Suprapubic skin (tissue), 4 donors: ENCODE measurements around the gene TTC28. TPM values are rescaled to one million over a fixed set of nuclear protein-coding genes. Genes with fewer than 3 reads are reported as not detected.
"Not testable (repeated sequence)": the region's sequence is repeated elsewhere in the genome, so short reads cannot be mapped to it uniquely, and the experiment has no call there.

Experiments
- DNase-seq, 2 donors: peaks; one replicate each; pipeline ENCODE4 v3.0.0-alpha.2; 2019; ENCODE audit warnings: low spot score in 2 of 2
- H3K27ac ChIP-seq: fragments of 200-600 bp; sonication (generic); one replicate; pipeline ENCODE4 v1.5.1; 2019
- H3K27me3 ChIP-seq: fragments of 200-600 bp; sonication (generic); one replicate; pipeline ENCODE4 v1.5.1; 2019
- H3K36me3 ChIP-seq: fragments of 200-600 bp; sonication (generic); one replicate; pipeline ENCODE4 v1.5.1; 2019
- H3K4me1 ChIP-seq: fragments of 200-600 bp; sonication (generic); one replicate; pipeline ENCODE4 v1.5.1; 2019
- H3K4me3 ChIP-seq: fragments of 200-600 bp; sonication (generic); one replicate; pipeline ENCODE4 v1.5.1; 2019; ENCODE audit warnings: mild to moderate bottlenecking
- H3K9me3 ChIP-seq: fragments of 200-600 bp; sonication (generic); one replicate; pipeline ENCODE4 v1.5.1; 2019
- CTCF ChIP-seq, 2 donors: fragments of 200-600 bp in 1 of 2; fragments of 450-650 bp in 1 of 2; sonication (generic) in 1 of 2; IDR thresholded peaks; one replicate each; pipeline ENCODE4 v1.5.1; 2016 to 2019; ENCODE audit warnings: antibody characterized with exemption in 2 of 2, mild to moderate bottlenecking in 1 of 2, moderate library complexity in 1 of 2
- EP300 ChIP-seq: sonication (generic); formaldehyde crosslinking; IDR thresholded peaks from one replicate; pipeline ENCODE4 v1.6.1; 2017; ENCODE audit warnings: antibody characterized with exemption
- POLR2A ChIP-seq, 2 donors: fragments of 450-650 bp; IDR thresholded peaks; one replicate each; pipeline ENCODE4 v1.6.1; 2017; ENCODE audit warnings: antibody characterized with exemption in 2 of 2, mild to moderate bottlenecking in 2 of 2, moderate library complexity in 2 of 2
- POLR2AphosphoS5 ChIP-seq, 3 donors: sonication (generic); formaldehyde crosslinking; IDR thresholded peaks; one replicate each; pipeline ENCODE4 v1.6.1; 2017; ENCODE audit warnings: antibody characterized with exemption in 3 of 3
- WGBS: methylation state at CpG from one replicate; pipeline ENCODE4 v1.1.5; 2018; 5-methylcytosine and 5-hydroxymethylcytosine counted together
- total RNA-seq, 4 donors: library from RNA; depleted of rRNA; stranded (reverse); fragments of >200 nt; gene quantifications; one replicate each; pipeline ENCODE4 v1.1.0, GENCODE V29; 2016

TTC28 gene
- total RNA-seq, 4 donors from 2014 or later: 8.1 to 23.1 (median 11.7) TPM

DNA sequence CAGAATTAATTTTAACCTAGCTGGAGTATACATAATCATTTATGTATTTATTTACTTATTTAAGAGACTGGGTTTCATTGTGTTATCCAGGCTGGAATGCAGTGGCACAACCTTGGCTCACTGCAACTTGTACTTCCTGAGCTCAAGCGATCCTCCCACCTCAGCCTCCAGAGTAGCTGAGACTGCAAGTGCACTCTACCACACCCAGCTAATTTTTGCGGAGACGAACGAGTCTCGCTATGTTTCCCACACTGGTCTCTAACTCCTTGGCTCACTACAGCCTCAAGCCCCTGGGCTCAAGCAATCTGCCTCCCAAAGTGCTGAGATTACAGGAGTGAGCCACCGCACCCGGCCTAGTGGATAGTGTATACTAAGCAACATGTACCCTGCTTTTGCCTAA lies 1.5 kb downstream of the TTC28 start:
- H3K9me3 ChIP-seq, DNase-seq, H3K27ac ChIP-seq, H3K36me3 ChIP-seq, H3K4me3 ChIP-seq, H3K27me3 ChIP-seq: not testable (repeated sequence)
- peaks cover 11% of the 10 kb centered on the region for H3K4me1 ChIP-seq
- 77% methylated on average over 7 of the region's 7 CpGs for WGBS

GRCh38 chr22:28674121-28674563 lies 5.5 kb downstream of the TTC28 start:
- DNase-seq: no peak
- no peak for TF ChIP-seq POLR2A (IDR thresholded peaks at IDR 0.05)
- TF ChIP-seq EP300: no peak
- TF ChIP-seq CTCF (IDR thresholded peaks at IDR 0.05): no peak
- TF ChIP-seq POLR2AphosphoS5 (IDR thresholded peaks at IDR 0.05): no peak
- Histone ChIP-seq H3K36me3 (no peaks in the 10 kb centered on the region), H3K27me3 (no peaks in the 10 kb centered on the region), H3K4me1 (peaks cover 4% of the 10 kb centered on the region), H3K9me3 (no peaks in the 10 kb centered on the region), H3K4me3 (no peak overlapping the region), H3K27ac (no peak overlapping the region)
- 62% methylated on average over 3 of the region's 3 CpGs for whole genome bisulfite sequencing

GRCh38 chr22:28670756-28671155 lies 8.9 kb downstream of the TTC28 start:
- no peak for DNase-seq
- no peaks in the 10 kb centered on the region for H3K36me3 ChIP-seq
- no peaks in the 10 kb centered on the region for H3K27me3 ChIP-seq
- no peak overlapping the region for H3K27ac ChIP-seq
- no peak for TF ChIP-seq EP300
- TF ChIP-seq CTCF (IDR thresholded peaks at IDR 0.05): no peak
- no peak for TF ChIP-seq POLR2AphosphoS5 (IDR thresholded peaks at IDR 0.05)
- no peak for TF ChIP-seq POLR2A (IDR thresholded peaks at IDR 0.05)
- WGBS: 91% methylated on average over 3 of the region's 3 CpGs
- no peaks in the 10 kb centered on the region for H3K9me3 ChIP-seq
- H3K4me3 ChIP-seq: no peak overlapping the region
- H3K4me1 ChIP-seq: no peaks in the 10 kb centered on the region

- H3K27me3 ChIP-seq: no peaks in the 10 kb centered on the region
- H3K36me3 ChIP-seq: no peaks in the 10 kb centered on the region
- no peak overlapping the region for H3K27ac ChIP-seq
- WGBS: 75% methylated on average over 4 of the region's 4 CpGs
- no peak for TF ChIP-seq POLR2AphosphoS5 (IDR thresholded peaks at IDR 0.05)
- TF ChIP-seq POLR2A (IDR thresholded peaks at IDR 0.05): no peak
- no peak for TF ChIP-seq EP300
- no peak for TF ChIP-seq CTCF (IDR thresholded peaks at IDR 0.05)
- no peak for DNase-seq
- H3K9me3 ChIP-seq: no peaks in the 10 kb centered on the region
- H3K4me1 ChIP-seq: no peaks in the 10 kb centered on the region
- no peak overlapping the region for H3K4me3 ChIP-seq
These were observed 9.5 kb downstream of the TTC28 start for GRCh38 chr22:28670161-28670560.

DNA sequence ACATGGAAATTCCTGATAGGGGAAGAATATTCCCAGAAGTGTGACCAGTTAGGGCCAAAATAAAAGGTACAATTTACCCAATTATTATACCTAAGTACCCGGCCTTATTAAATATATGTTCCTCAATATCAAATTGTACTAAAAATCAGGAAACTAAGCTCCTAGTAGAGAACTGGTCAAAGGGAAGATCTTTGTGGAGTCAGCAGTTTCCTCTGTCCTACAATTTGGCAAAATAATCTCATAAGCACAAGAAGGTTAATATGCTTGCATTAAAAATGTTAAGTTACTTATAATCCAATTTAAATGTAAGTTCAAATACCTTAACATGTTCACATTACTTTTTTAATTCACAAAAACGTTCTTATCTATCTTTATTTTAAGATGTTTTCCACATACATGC lies 10.3 kb downstream of the TTC28 start:
- Histone ChIP-seq H3K36me3 (no peaks in the 10 kb centered on the region), H3K4me3 (no peak overlapping the region), H3K27me3 (no peaks in the 10 kb centered on the region), H3K9me3 (no peaks in the 10 kb centered on the region), H3K4me1 (no peaks in the 10 kb centered on the region), H3K27ac (no peak overlapping the region)
- DNase-seq: no peak
- TF ChIP-seq EP300 (no peak), CTCF (IDR thresholded peaks at IDR 0.05) (no peak), POLR2AphosphoS5 (IDR thresholded peaks at IDR 0.05) (no peak), POLR2A (IDR thresholded peaks at IDR 0.05) (no peak)
- WGBS: 68% methylated on average over 2 of the region's 2 CpGs

GRCh38 chr22:28663569-28663942 lies 16.1 kb downstream of the TTC28 start:
- not testable (repeated sequence) for H3K4me3 ChIP-seq, H3K27ac ChIP-seq, DNase-seq, H3K27me3 ChIP-seq, H3K9me3 ChIP-seq, H3K4me1 ChIP-seq, H3K36me3 ChIP-seq
- no CpG with 5 or more reads among the region's 13 CpGs for WGBS
